GM21529 (cell line): ENCODE measurements around the gene THOC6.

Source experiments
- ATAC-seq: cut with Tn5 transposase; IDR thresholded peaks from one replicate; pipeline ENCODE4 v1.9.1; 2021; ENCODE audit not compliant: unreplicated experiment

THOC6 gene

GRCh38 chr16:3029491-3030221 lies 5.8 kb downstream of the THOC6 start:
- ATAC-seq: no peak

- ATAC-seq: no peak
These were observed 6.7 kb downstream of the THOC6 start for GRCh38 chr16:3030222-3031212.

- no peak for ATAC-seq
These were observed 8.8 kb downstream of the THOC6 start for GRCh38 chr16:3032624-3033023.

GRCh38 chr16:3035289-3035971 lies 11.6 kb downstream of the THOC6 start:
- no peak for ATAC-seq

GRCh38 chr16:3035972-3036725 lies 12.3 kb downstream of the THOC6 start:
- no peak for ATAC-seq

GRCh38 chr16:3036726-3037315 lies 13.0 kb downstream of the THOC6 start, which contains the start of gene BICDL2:
Gene BICDL2, minus strand, starts transcription at chr16:3036944. Its CDS starts 1,448 bp downstream, at chr16:3035496.
- ATAC-seq: no peak

GRCh38 chr16:3038256-3038655 lies 14.4 kb downstream of the THOC6 start:
- no peak for ATAC-seq

- ATAC-seq: no peak
These were observed 15.1 kb downstream of the THOC6 start for GRCh38 chr16:3038896-3039295.

GRCh38 chr16:3042376-3042775 lies 18.5 kb downstream of the THOC6 start:
- ATAC-seq: no peak

- no peak for ATAC-seq
These were observed 20.9 kb downstream of the THOC6 start for GRCh38 chr16:3044708-3045107.

- ATAC-seq: no peak
These were observed 22.2 kb downstream of the THOC6 start, which contains the start of gene MMP25 for GRCh38 chr16:3045758-3046640. Gene MMP25, plus strand, starts transcription at chr16:3046561. Its CDS starts 357 bp downstream, at chr16:3046918.

- no peak for ATAC-seq
These were observed 23.0 kb downstream of the THOC6 start for GRCh38 chr16:3046641-3047386.

GRCh38 chr16:3047387-3047720 lies 23.5 kb downstream of the THOC6 start:
- ATAC-seq: no peak

- ATAC-seq: no peak
These were observed 26.2 kb downstream of the THOC6 start for GRCh38 chr16:3049921-3050481.

- no peak for ATAC-seq
These were observed 26.7 kb downstream of the THOC6 start for GRCh38 chr16:3050487-3050886.

- no peak for ATAC-seq
These were observed 27.2 kb downstream of the THOC6 start for GRCh38 chr16:3051009-3051408.

GRCh38 chr16:3051494-3051893 lies 27.7 kb downstream of the THOC6 start:
- no peak for ATAC-seq
